Breast epithelium (tissue), 4 donors: ENCODE data around the gene KIAA0825. TPM values are rescaled to one million over a fixed set of nuclear protein-coding genes. Genes with fewer than 3 reads are reported as not detected.

Experiments
- DNase-seq, 2 donors: peaks; one replicate each; pipeline ENCODE4 v3.0.0-alpha.2; 2019; ENCODE audit warnings: low spot score in 2 of 2
- H3K27ac ChIP-seq, 2 donors: fragments of 200-600 bp; sonication (generic) in 1 of 2; one replicate each; pipeline ENCODE4 v1.5.1; 2016 to 2019; ENCODE audit warnings: mild to moderate bottlenecking in 1 of 2
- H3K27me3 ChIP-seq, 2 donors: fragments of 200-600 bp; sonication (generic) in 1 of 2; one replicate each; pipeline versions ENCODE4 v1.5.1 to v1.6.0; 2017 to 2019; ENCODE audit warnings: control low read depth in 1 of 2, mild to moderate bottlenecking in 1 of 2
- H3K36me3 ChIP-seq: fragments of 200-600 bp; one replicate; pipeline ENCODE4 v1.5.1; 2019
- H3K4me1 ChIP-seq, 2 donors: fragments of 200-600 bp; sonication (generic); one replicate each; pipeline ENCODE4 v1.5.1; 2016 to 2019; ENCODE audit warnings: control low read depth in 1 of 2
- H3K4me3 ChIP-seq, 3 donors: fragments of 200-600 bp; sonication (generic); 1 replicate in 2 of 3; 2 replicates in 1 of 3; pipeline ENCODE4 v1.5.1; 2016 to 2019; ENCODE audit warnings: mild to moderate bottlenecking in 3 of 3, moderate library complexity in 2 of 3
- H3K9me3 ChIP-seq, 2 donors: fragments of 200-600 bp; sonication (generic) in 1 of 2; one replicate each; pipeline ENCODE4 v1.5.1; 2016 to 2019; ENCODE audit warnings: control low read depth in 1 of 2
- CTCF ChIP-seq, 3 donors: fragments of 450-650 bp; IDR thresholded peaks; one replicate each; pipeline ENCODE4 v1.5.1; 2016 to 2017; ENCODE audit warnings: antibody characterized with exemption in 3 of 3, mild to moderate bottlenecking in 3 of 3, moderate library complexity in 3 of 3
- POLR2A ChIP-seq: fragments of 450-650 bp; IDR thresholded peaks from one replicate; pipeline ENCODE4 v1.6.1; 2016; ENCODE audit warnings: antibody characterized with exemption, mild to moderate bottlenecking, moderate library complexity
- POLR2AphosphoS5 ChIP-seq, 3 donors: sonication (generic); formaldehyde crosslinking; IDR thresholded peaks; one replicate each; pipeline ENCODE4 v1.6.1; 2017; ENCODE audit warnings: antibody characterized with exemption in 3 of 3
- intact Hi-C: fragments of 100-400 bp; cut with DNase I; formaldehyde crosslinking; loops from one replicate; pipeline ENCODE4 v1.15.1; 2023; ENCODE audit warnings: low total_unique reads
- total RNA-seq, 3 donors: library from RNA; depleted of rRNA; stranded (reverse); fragments of >200 nt; gene quantifications; one replicate each; pipeline ENCODE4 v1.1.0, GENCODE V29; 2016

The KIAA0825 gene
- total RNA-seq, 3 donors from 2014 or later, result 5.9 to 15.5 (median 7.9) TPM

- Histone ChIP-seq H3K9me3 (no peaks in the 10 kb centered on the region), H3K36me3 (no peaks in the 10 kb centered on the region)
Observed at GRCh38 chr5:94429566-94429965, 188.8 kb downstream of the KIAA0825 start.

GRCh38 chr5:94425396-94425795 is 193.0 kb downstream of the KIAA0825 start:
- TF ChIP-seq CTCF (IDR thresholded peaks at IDR 0.05) (no peak), POLR2AphosphoS5 (IDR thresholded peaks at IDR 0.05) (no peak), POLR2A (no peak)
- no peaks in the 10 kb centered on the region for H3K36me3 ChIP-seq
- H3K27me3 ChIP-seq, result no peaks in the 10 kb centered on the region
- no peak overlapping the region for H3K4me3 ChIP-seq
- DNase-seq, result no peak
- H3K4me1 ChIP-seq, result no peaks in the 10 kb centered on the region
- H3K27ac ChIP-seq, result no peak overlapping the region
- intact Hi-C loops, result no loop called here
- no peaks in the 10 kb centered on the region for H3K9me3 ChIP-seq

More at GRCh38 chr5:94429566-94429965, 188.8 kb downstream of the KIAA0825 start:
- DNase-seq, result no peak
- TF ChIP-seq POLR2A (no peak), CTCF (IDR thresholded peaks at IDR 0.05) (no peak), POLR2AphosphoS5 (IDR thresholded peaks at IDR 0.05) (no peak)
- intact Hi-C loops, result no loop called here
- no peak overlapping the region for H3K27ac ChIP-seq
- H3K4me3 ChIP-seq, result no peak overlapping the region
- H3K27me3 ChIP-seq, result no peaks in the 10 kb centered on the region
- H3K4me1 ChIP-seq, result no peaks in the 10 kb centered on the region

- Histone ChIP-seq H3K9me3 (no peaks in the 10 kb centered on the region), H3K27ac (no peak overlapping the region), H3K4me1 (no peaks in the 10 kb centered on the region), H3K27me3 (no peaks in the 10 kb centered on the region), H3K4me3 (no peak overlapping the region), H3K36me3 (no peaks in the 10 kb centered on the region)
- intact Hi-C loops, result no loop called here
- DNase-seq, result no peak
- TF ChIP-seq POLR2A, result no peak
- TF ChIP-seq POLR2AphosphoS5 (IDR thresholded peaks at IDR 0.05), result no peak
- TF ChIP-seq CTCF (IDR thresholded peaks at IDR 0.05), result no peak
Observed at GRCh38 chr5:94423411-94423810, 195.0 kb downstream of the KIAA0825 start.

GRCh38 chr5:94422812-94423211 is 195.6 kb downstream of the KIAA0825 start:
- Histone ChIP-seq H3K9me3 (no peaks in the 10 kb centered on the region), H3K27ac (no peak overlapping the region), H3K36me3 (no peaks in the 10 kb centered on the region), H3K27me3 (no peaks in the 10 kb centered on the region), H3K4me1 (no peaks in the 10 kb centered on the region), H3K4me3 (no peak overlapping the region)
- intact Hi-C loops, result no loop called here
- DNase-seq, result no peak
- TF ChIP-seq POLR2AphosphoS5 (IDR thresholded peaks at IDR 0.05) (no peak), POLR2A (no peak), CTCF (IDR thresholded peaks at IDR 0.05) (no peak)

- Histone ChIP-seq H3K4me3 (no peak overlapping the region), H3K27ac (no peak overlapping the region), H3K36me3 (no peaks in the 10 kb centered on the region), H3K4me1 (no peaks in the 10 kb centered on the region), H3K27me3 (no peaks in the 10 kb centered on the region), H3K9me3 (no peaks in the 10 kb centered on the region)
- intact Hi-C loops, result no loop called here
- no peak for DNase-seq
- no peak for TF ChIP-seq POLR2A
- TF ChIP-seq POLR2AphosphoS5 (IDR thresholded peaks at IDR 0.05), result no peak
- TF ChIP-seq CTCF (IDR thresholded peaks at IDR 0.05), result no peak
Observed at GRCh38 chr5:94420885-94421284, 197.5 kb downstream of the KIAA0825 start.
